NOMO-1 treated with dmso at 0.1 percent for 144 hours (cell line): Measurements from ENCODE around the gene MDFIC.

Experiments
- DNase-seq: peaks from one replicate; lab custom pipeline; 2025; ENCODE audit not compliant: unreplicated experiment; lab: John Stamatoyannopoulos, UW

Gene MDFIC

GRCh38 chr7:114924038-114924712, 2.3 kb downstream of the MDFIC start:
- DNase-seq = no peak

GRCh38 chr7:114925434-114925833, 3.5 kb downstream of the MDFIC start:
- DNase-seq = no peak

GRCh38 chr7:114928060-114928459, 6.2 kb downstream of the MDFIC start:
- no peak for DNase-seq

- no peak for DNase-seq
Measured at GRCh38 chr7:114929570-114929969, 7.7 kb downstream of the MDFIC start.

GRCh38 chr7:114930107-114930661, 8.3 kb downstream of the MDFIC start:
- no peak for DNase-seq

GRCh38 chr7:114930829-114931655, 9.1 kb downstream of the MDFIC start:
- no peak for DNase-seq

- no peak for DNase-seq
Measured at GRCh38 chr7:114931656-114932011, 9.7 kb downstream of the MDFIC start.

GRCh38 chr7:114932991-114933390, 11.1 kb downstream of the MDFIC start:
- DNase-seq = no peak

GRCh38 chr7:114933658-114934057, 11.8 kb downstream of the MDFIC start:
- DNase-seq = no peak

GRCh38 chr7:114934086-114934485, 12.2 kb downstream of the MDFIC start:
- DNase-seq = no peak

- no peak for DNase-seq
Measured at GRCh38 chr7:114934713-114935112, 12.8 kb downstream of the MDFIC start.

GRCh38 chr7:114936471-114936870, 14.6 kb downstream of the MDFIC start:
- DNase-seq = no peak

- DNase-seq = no peak
Measured at GRCh38 chr7:114937446-114937845, 15.6 kb downstream of the MDFIC start.

GRCh38 chr7:114938785-114939184, 16.9 kb downstream of the MDFIC start:
- no peak for DNase-seq

GRCh38 chr7:114939484-114940097, 17.7 kb downstream of the MDFIC start:
- DNase-seq = no peak

- no peak for DNase-seq
Measured at GRCh38 chr7:114940220-114940619, 18.3 kb downstream of the MDFIC start.

GRCh38 chr7:114941692-114942091, 19.8 kb downstream of the MDFIC start:
- no peak for DNase-seq

- DNase-seq = no peak
Measured at GRCh38 chr7:114942446-114943175, 20.7 kb downstream of the MDFIC start.

GRCh38 chr7:114943530-114943929, 21.6 kb downstream of the MDFIC start:
- DNase-seq = no peak

- DNase-seq = no peak
Measured at GRCh38 chr7:114943953-114944744, 22.3 kb downstream of the MDFIC start.
